Neural crest cell (in vitro differentiated cells): ENCODE measurements around the gene BGN. TPM values are rescaled to one million over a fixed set of nuclear protein-coding genes. Genes with fewer than 3 reads are reported as not detected.

Experiments used
- DNase-seq: peaks from one replicate; pipeline ENCODE4 v3.0.0; 2021; ENCODE audit warnings: low read depth, mixed read lengths, low spot score
- H3K27ac Mint-ChIP-seq: one replicate; pipeline ENCODE4 v1.8.0; 2021; ENCODE audit warnings: mild to moderate bottlenecking, mixed read lengths; ENCODE audit not compliant: unreplicated experiment
- H3K27me3 Mint-ChIP-seq: 2 replicates; pipeline ENCODE4 v1.8.0; 2021; ENCODE audit warnings: low read depth, mild to moderate bottlenecking, mixed read lengths
- H3K36me3 Mint-ChIP-seq: 2 replicates; pipeline ENCODE4 v1.8.0; 2021; ENCODE audit warnings: low read depth, mild to moderate bottlenecking, mixed read lengths
- H3K4me1 Mint-ChIP-seq: 2 replicates; pipeline ENCODE4 v1.8.0; 2021; ENCODE audit warnings: mixed read lengths
- H3K4me3 Mint-ChIP-seq: one replicate; pipeline ENCODE4 v1.8.0; 2021; ENCODE audit warnings: mild to moderate bottlenecking, mixed read lengths
- H3K9me3 Mint-ChIP-seq: 2 replicates; pipeline ENCODE4 v1.8.0; 2021; ENCODE audit warnings: mixed read lengths
- total RNA-seq: library from RNA; stranded (reverse); gene quantifications from 2 replicates; pipeline ENCODE4 v1.2.1, GENCODE V29; 2021
- TF ChIP-seq, protein P1 (sequence below): fragments of 200-600 bp; sonication (generic); conservative IDR thresholded peaks from 2 replicates; pipeline ENCODE4 v1.5.0; 2021; ENCODE audit warnings: antibody characterized with exemption, mild to moderate bottlenecking

Gene BGN
- total RNA-seq, 1 donor from 2014 or later = 80.6 TPM

DNA sequence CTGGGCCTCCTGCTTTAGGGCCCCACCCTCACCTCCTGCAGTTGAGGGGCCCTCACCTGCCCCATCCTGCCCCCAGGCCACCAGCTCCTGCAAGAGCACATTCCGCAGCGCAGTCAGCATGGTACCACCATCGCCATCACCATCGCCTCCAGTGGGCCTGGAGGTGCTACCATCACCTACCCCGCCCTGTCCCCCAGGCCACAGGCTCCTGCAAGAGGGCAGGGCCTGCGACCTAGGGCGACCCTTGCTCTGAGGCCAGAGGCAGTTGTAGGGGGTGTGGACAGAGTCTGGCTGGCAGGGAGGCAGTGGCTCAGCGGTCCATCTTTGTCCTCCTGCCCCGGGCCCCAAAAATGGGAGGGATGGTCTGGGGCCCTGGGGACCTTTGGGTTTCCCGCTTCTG, 20.5 kb upstream of the BGN start:
- Mint-ChIP-seq H3K4me1 (no peaks in the 10 kb centered on the region), H3K4me3 (no peak overlapping the region), H3K27ac (no peak overlapping the region), H3K9me3 (no peaks in the 10 kb centered on the region), H3K27me3 (peaks cover 5% of the 10 kb centered on the region), H3K36me3 (no peaks in the 10 kb centered on the region)
- DNase-seq = no peak
- TF ChIP-seq, protein P1, sequence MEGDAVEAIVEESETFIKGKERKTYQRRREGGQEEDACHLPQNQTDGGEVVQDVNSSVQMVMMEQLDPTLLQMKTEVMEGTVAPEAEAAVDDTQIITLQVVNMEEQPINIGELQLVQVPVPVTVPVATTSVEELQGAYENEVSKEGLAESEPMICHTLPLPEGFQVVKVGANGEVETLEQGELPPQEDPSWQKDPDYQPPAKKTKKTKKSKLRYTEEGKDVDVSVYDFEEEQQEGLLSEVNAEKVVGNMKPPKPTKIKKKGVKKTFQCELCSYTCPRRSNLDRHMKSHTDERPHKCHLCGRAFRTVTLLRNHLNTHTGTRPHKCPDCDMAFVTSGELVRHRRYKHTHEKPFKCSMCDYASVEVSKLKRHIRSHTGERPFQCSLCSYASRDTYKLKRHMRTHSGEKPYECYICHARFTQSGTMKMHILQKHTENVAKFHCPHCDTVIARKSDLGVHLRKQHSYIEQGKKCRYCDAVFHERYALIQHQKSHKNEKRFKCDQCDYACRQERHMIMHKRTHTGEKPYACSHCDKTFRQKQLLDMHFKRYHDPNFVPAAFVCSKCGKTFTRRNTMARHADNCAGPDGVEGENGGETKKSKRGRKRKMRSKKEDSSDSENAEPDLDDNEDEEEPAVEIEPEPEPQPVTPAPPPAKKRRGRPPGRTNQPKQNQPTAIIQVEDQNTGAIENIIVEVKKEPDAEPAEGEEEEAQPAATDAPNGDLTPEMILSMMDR = no peak

DNA sequence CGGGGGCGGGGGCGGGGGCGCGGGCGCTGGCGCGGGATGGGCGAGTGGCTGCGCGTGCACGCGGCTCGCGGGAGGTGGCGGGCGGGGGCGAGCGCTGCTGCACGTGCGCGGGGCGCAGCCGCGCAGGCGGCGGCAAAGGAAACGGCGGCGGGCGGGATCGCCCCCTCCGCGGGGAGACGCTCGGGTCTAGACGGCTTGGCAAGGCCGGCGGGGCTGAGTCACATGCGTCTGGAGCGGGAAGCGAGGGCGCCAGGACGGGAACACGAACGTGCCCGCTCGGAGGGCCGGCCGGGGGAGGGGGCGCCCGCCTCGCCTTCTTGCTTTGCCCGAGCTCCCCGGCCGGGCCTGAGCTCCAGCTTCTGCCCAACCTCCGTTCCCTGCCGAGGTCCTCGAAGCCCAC, 20.1 kb upstream of the BGN start:
- TF ChIP-seq, protein P1 = no peak
- no peak overlapping the region for H3K4me3 Mint-ChIP-seq
- peak; percentile 13 for DNase-seq
- H3K9me3 Mint-ChIP-seq = no peaks in the 10 kb centered on the region
- H3K27ac Mint-ChIP-seq = no peak overlapping the region
- H3K27me3 Mint-ChIP-seq = peaks cover 5% of the 10 kb centered on the region
- H3K36me3 Mint-ChIP-seq = no peaks in the 10 kb centered on the region
- no peaks in the 10 kb centered on the region for H3K4me1 Mint-ChIP-seq

DNA sequence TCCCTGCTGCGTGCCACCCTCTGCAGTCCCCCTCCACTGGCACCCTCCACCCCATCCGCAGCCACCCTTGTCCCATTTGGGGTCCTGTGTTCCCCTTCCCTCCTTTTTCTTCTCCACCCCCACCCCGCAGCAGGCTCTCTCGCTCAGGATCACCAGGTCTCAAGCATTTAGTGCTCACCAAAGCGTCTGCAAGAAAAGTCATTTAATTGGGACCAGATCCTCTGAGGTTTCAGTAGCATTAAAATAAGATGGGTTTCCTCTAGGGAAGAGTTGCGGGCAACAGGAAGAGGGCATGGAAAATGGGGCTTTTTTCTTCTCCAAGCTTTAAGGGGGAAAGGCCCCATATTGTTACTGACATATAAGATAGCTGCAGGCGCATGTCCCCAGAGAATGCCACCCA, 19.5 kb upstream of the BGN start:
- H3K9me3 Mint-ChIP-seq = no peaks in the 10 kb centered on the region
- H3K27me3 Mint-ChIP-seq = peaks cover 5% of the 10 kb centered on the region
- no peak for DNase-seq
- no peaks in the 10 kb centered on the region for H3K36me3 Mint-ChIP-seq
- TF ChIP-seq, protein P1 = no peak
- H3K4me3 Mint-ChIP-seq = no peak overlapping the region
- H3K27ac Mint-ChIP-seq = no peak overlapping the region
- H3K4me1 Mint-ChIP-seq = no peaks in the 10 kb centered on the region

DNA sequence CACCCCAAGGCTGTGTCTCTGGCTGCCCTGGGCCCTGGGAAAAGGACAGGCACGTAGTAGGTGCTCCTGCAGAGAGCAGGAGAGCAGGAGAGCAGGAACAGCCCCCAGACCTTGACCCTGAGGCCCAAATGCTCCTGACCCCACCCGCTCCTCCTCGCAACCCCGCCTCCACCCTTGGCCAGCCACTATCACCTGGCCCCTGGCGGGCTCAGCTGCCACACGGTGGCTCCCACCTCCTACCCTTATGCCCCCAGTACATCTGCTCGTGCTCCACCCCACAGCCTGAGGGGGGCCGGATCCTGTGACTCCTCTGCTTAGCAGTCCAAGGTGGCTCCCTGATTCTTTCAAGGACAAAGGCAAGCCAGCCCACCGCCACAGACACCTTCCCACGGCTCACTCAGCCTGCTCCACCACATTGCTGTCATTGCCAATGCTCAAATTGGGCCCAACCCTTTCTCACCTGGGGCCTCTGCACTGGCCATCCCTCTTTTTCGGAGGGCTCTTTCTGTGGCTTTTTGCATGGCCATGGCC, 19.0 kb upstream of the BGN start:
- TF ChIP-seq, protein P1 = no peak
- Mint-ChIP-seq H3K9me3 (no peaks in the 10 kb centered on the region), H3K4me3 (peak overlapping the region; percentile 31), H3K4me1 (no peaks in the 10 kb centered on the region), H3K27me3 (peaks cover 5% of the 10 kb centered on the region), H3K27ac (no peak overlapping the region), H3K36me3 (no peaks in the 10 kb centered on the region)
- DNase-seq = no peak

DNA sequence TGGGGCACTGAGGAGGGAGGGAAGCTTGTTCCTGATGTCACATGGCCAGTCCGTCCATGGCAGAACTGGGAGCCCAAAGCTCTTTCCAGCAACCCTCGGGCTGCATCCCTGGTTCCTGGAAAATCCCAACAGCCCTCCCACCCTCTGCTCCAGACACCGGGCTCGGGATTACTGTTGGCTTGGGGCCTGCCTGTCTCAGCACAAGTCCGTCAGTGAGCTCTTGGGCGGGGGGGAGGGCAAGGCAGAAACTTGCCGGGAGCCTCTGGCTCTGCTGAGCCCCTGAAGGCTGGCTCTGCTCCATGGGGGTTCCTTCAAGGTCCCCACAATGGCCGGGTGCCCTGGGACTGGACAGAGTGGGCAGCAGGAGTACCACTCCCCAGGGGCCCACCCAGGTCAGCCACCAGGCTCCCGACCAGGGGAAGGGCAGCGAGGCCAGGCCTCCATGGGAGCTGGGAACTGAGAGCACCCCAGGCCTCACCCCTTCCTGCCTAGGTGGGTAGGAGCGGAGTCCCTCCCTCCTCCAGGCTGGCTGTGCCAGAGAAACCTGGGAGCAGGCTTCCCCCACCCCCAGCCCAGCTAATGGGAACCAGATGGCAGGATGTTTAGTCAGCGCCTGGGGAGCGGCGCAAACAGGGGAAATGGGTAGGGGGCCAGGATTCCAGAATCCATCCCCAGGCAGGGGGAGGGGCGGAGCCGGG, 18.0 kb upstream of the BGN start:
- no peaks in the 10 kb centered on the region for H3K4me1 Mint-ChIP-seq
- H3K9me3 Mint-ChIP-seq = no peaks in the 10 kb centered on the region
- no peaks in the 10 kb centered on the region for H3K36me3 Mint-ChIP-seq
- peaks cover 5% of the 10 kb centered on the region for H3K27me3 Mint-ChIP-seq
- no peak overlapping the region for H3K4me3 Mint-ChIP-seq
- no peak overlapping the region for H3K27ac Mint-ChIP-seq
- no peak for DNase-seq
- TF ChIP-seq, protein P1 = no peak
